H1 (cell line): ENCODE data around the gene EHD2. TPM values are rescaled to one million over a fixed set of nuclear protein-coding genes. Genes with fewer than 3 reads are reported as not detected.

Source experiments
- ASH2L ChIP-seq: fragments of 200-600, 300-600 bp; sonication (generic); IDR thresholded peaks from one replicate; pipeline ENCODE4 v1.7.1; 2017; ENCODE audit warnings: low read length
- CBX8 ChIP-seq: fragments of 300-800, 300-1000 bp; sonication (generic); IDR thresholded peaks from 2 replicates; pipeline ENCODE4 v1.7.1; 2016; ENCODE audit warnings: low read depth, low read length, borderline replicate concordance
- CEBPB ChIP-seq: IDR thresholded peaks from 2 replicates; pipeline ENCODE4 v1.6.1; 2012; ENCODE audit warnings: low read depth, low read length
- CHD1 ChIP-seq: IDR thresholded peaks from 2 replicates; pipeline ENCODE4 v1.6.1; 2012; ENCODE audit warnings: low read depth, low read length, improper control_type of control experiment
- CREB1 ChIP-seq: IDR thresholded peaks from 2 replicates; pipeline ENCODE4 v1.6.1; 2012; ENCODE audit warnings: inconsistent platforms
- HDAC2 ChIP-seq, 2 experiments: fragments of 300-600 bp in 1 of 2; sonication (generic) in 1 of 2; IDR thresholded peaks; 2 replicates each; pipeline ENCODE4 v1.6.1; 2011 to 2012; ENCODE audit warnings: low read depth in 2 of 2, low read length in 2 of 2, mild to moderate bottlenecking in 2 of 2, moderate library complexity in 2 of 2, borderline replicate concordance in 1 of 2, inconsistent platforms in 1 of 2
- JUN ChIP-seq: IDR thresholded peaks from 2 replicates; pipeline ENCODE4 v1.6.1; 2011; ENCODE audit warnings: low read depth, mild to moderate bottlenecking, improper control_type of control experiment, low read length
- KDM1A ChIP-seq: fragments of 200-600, 300-600 bp; sonication (generic); IDR thresholded peaks from 2 replicates; pipeline ENCODE4 v1.7.1; 2016; ENCODE audit warnings: mild to moderate bottlenecking, low read length, borderline replicate concordance
- KDM4A ChIP-seq: IDR thresholded peaks from one replicate; pipeline ENCODE4 v1.7.1; 2012; ENCODE audit warnings: low read depth, mild to moderate bottlenecking, moderate library complexity, low read length, inconsistent platforms; ENCODE audit not compliant: severe bottlenecking
- NANOG ChIP-seq: IDR thresholded peaks from 2 replicates; pipeline ENCODE4 v1.6.1; 2011; ENCODE audit warnings: low read length, low read depth, mild to moderate bottlenecking, inconsistent platforms; ENCODE audit not compliant: insufficient read depth, poor library complexity, severe bottlenecking
- RAD21 ChIP-seq, 2 experiments: IDR thresholded peaks in 1 of 2; conservative IDR thresholded peaks in 1 of 2; 2 replicates each; pipeline ENCODE4 v1.6.1; 2011; ENCODE audit warnings: low read depth in 2 of 2, low read length in 2 of 2, improper control_type of control experiment in 1 of 2, inconsistent platforms in 1 of 2, mild to moderate bottlenecking in 1 of 2, moderate library complexity in 1 of 2
- SIN3A ChIP-seq, 2 experiments: IDR thresholded peaks in 1 of 2; conservative IDR thresholded peaks in 1 of 2; 2 replicates each; pipeline ENCODE4 v1.6.1; 2011 to 2012; ENCODE audit warnings: low read length in 2 of 2, improper control_type of control experiment in 1 of 2, low read depth in 1 of 2, mild to moderate bottlenecking in 1 of 2
- SIX5 ChIP-seq: IDR thresholded peaks from 2 replicates; pipeline ENCODE4 v1.6.1; 2011; ENCODE audit warnings: mild to moderate bottlenecking, low read depth, low read length
- SP1 ChIP-seq: IDR thresholded peaks from 2 replicates; pipeline ENCODE4 v1.6.1; 2011; ENCODE audit warnings: low read depth, low read length
- SRF ChIP-seq: IDR thresholded peaks from 2 replicates; pipeline ENCODE4 v1.6.1; 2011; ENCODE audit warnings: mild to moderate bottlenecking, low read depth, low read length, moderate library complexity
- SUZ12 ChIP-seq: fragments of 200-600 bp; sonication (generic); IDR thresholded peaks from 2 replicates; pipeline ENCODE4 v1.6.1; 2012; ENCODE audit warnings: mild to moderate bottlenecking, inconsistent platforms, low read length, moderate library complexity, mixed read lengths
- TAF7 ChIP-seq: optimal IDR thresholded peaks from 2 replicates; pipeline ENCODE3; 2011; ENCODE audit warnings: low read depth, mild to moderate bottlenecking, inconsistent platforms, low read length, moderate library complexity, borderline replicate concordance
- ZNF274 ChIP-seq: IDR thresholded peaks from 2 replicates; pipeline ENCODE4 v1.7.0; 2012; ENCODE audit warnings: low read length, borderline replicate concordance; ENCODE audit errors: extremely low read depth
- polyA plus RNA-seq, 7 experiments: library from polyadenylated mRNA; depleted of rRNA in 3 of 7; stranded (reverse) in 5 of 7; unstranded in 2 of 7; fragments of >200 nt in 5 of 7; fragments of 200-250 nt in 2 of 7; gene quantifications; 1 replicate in 5 of 7; 2 replicates in 1 of 7; 4 replicates in 1 of 7; pipeline versions ENCODE4 v1.2.1 to v1.2.3, GENCODE V29; 2011 to 2013; ENCODE audit warnings: missing spikeins in 2 of 7, mixed read lengths in 2 of 7
- total RNA-seq: library from RNA; stranded (reverse); fragmentation: NEBNext Ultra II Directional; extraction: Animal tissue kit (Norgen Biotek cat#: 25700); gene quantifications from 2 replicates; pipeline ENCODE4 v1.2.1, GENCODE V29; 2021
- TF ChIP-seq, protein P1 (sequence below): IDR thresholded peaks from 2 replicates; pipeline ENCODE4 v1.6.1; 2011; ENCODE audit warnings: low read depth, mild to moderate bottlenecking, low read length; ENCODE audit not compliant: insufficient read depth
- TF ChIP-seq, protein P2 (sequence below): IDR thresholded peaks from 2 replicates; pipeline ENCODE4 v1.6.1; 2012; ENCODE audit warnings: low read length, inconsistent platforms

Gene EHD2
- total and polyA plus RNA-seq, 2 of the 8 experiments (the other 6 are each of a cell fraction or from before 2014, with no cell fraction given): 4.5 to 14.3 TPM

- TF ChIP-seq CEBPB: no peak
- 0 out of 4 replicates have a peak, but pooled peaks of 1 of the 2 experiments have one; percentile 36 for TF ChIP-seq SIN3A (conservative IDR thresholded peaks at IDR 0.05 in 1 of 2, IDR thresholded peaks at IDR 0.05 in 1 of 2; ENCODE audit: low read depth in 1 of 2, low read length in 2 of 2)
- TF ChIP-seq SIX5: no peak
- TF ChIP-seq CREB1: no peak
- no peak for TF ChIP-seq SRF
- TF ChIP-seq, protein P1, sequence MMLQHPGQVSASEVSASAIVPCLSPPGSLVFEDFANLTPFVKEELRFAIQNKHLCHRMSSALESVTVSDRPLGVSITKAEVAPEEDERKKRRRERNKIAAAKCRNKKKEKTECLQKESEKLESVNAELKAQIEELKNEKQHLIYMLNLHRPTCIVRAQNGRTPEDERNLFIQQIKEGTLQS: no peak
- no peak for TF ChIP-seq TAF7
- no peak for TF ChIP-seq ZNF274
- TF ChIP-seq CBX8: no peak
- TF ChIP-seq HDAC2 (IDR thresholded peaks at IDR 0.05; ENCODE audit: borderline replicate concordance in 1 of 2, low read depth in 2 of 2, low read length in 2 of 2): 0 out of 4 replicates have a peak, but pooled peaks of 1 of the 2 experiments have one; percentile 46
- TF ChIP-seq KDM4A: peak; percentile 93
- TF ChIP-seq SP1: no peak
- TF ChIP-seq RAD21 (IDR thresholded peaks at IDR 0.05 in 1 of 2, conservative IDR thresholded peaks at IDR 0.05 in 1 of 2; ENCODE audit: low read depth in 2 of 2, low read length in 2 of 2): peak; percentile 77 to 81
- TF ChIP-seq NANOG: no peak
- TF ChIP-seq, protein P2, sequence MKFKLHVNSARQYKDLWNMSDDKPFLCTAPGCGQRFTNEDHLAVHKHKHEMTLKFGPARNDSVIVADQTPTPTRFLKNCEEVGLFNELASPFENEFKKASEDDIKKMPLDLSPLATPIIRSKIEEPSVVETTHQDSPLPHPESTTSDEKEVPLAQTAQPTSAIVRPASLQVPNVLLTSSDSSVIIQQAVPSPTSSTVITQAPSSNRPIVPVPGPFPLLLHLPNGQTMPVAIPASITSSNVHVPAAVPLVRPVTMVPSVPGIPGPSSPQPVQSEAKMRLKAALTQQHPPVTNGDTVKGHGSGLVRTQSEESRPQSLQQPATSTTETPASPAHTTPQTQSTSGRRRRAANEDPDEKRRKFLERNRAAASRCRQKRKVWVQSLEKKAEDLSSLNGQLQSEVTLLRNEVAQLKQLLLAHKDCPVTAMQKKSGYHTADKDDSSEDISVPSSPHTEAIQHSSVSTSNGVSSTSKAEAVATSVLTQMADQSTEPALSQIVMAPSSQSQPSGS: no peak
- TF ChIP-seq CHD1: no peak
- TF ChIP-seq SUZ12: no peak
- TF ChIP-seq KDM1A: peak; percentile 69; the same call in 1 of the 2 replicates
- TF ChIP-seq JUN: no peak
- TF ChIP-seq ASH2L: peak; percentile 58
These were observed at the start of gene EHD2 (continued) for GRCh38 chr19:47713046-47714021.
